Testis (tissue), 3 donors: ENCODE data around the gene ZBTB7A. TPM values are rescaled to one million over a fixed set of nuclear protein-coding genes. Genes with fewer than 3 reads are reported as not detected.

Source experiments
- DNase-seq: peaks from one replicate; pipeline ENCODE4 v3.0.0-alpha.2; 2019
- H3K27ac ChIP-seq, 2 donors: fragments of 200-600 bp; sonication (generic); one replicate each; pipeline ENCODE4 v1.5.1; 2019
- H3K27me3 ChIP-seq: fragments of 200-600 bp; sonication (generic); one replicate; pipeline ENCODE4 v1.5.1; 2019
- H3K36me3 ChIP-seq: fragments of 200-600 bp; sonication (generic); one replicate; pipeline ENCODE4 v1.5.1; 2017; ENCODE audit warnings: low read depth; ENCODE audit errors: missing control alignments
- H3K4me1 ChIP-seq: fragments of 200-600 bp; sonication (generic); one replicate; pipeline ENCODE4 v1.5.1; 2019
- H3K4me3 ChIP-seq, 2 donors: fragments of 200-600 bp; sonication (generic); one replicate each; pipeline ENCODE4 v1.5.1; 2017 to 2019
- H3K9me3 ChIP-seq: fragments of 200-600 bp; sonication (generic); one replicate; pipeline ENCODE4 v1.5.1; 2017
- CTCF ChIP-seq, 3 experiments: fragments of 450-650 bp in 2 of 3; fragments of 200-600 bp in 1 of 3; sonication (generic) in 1 of 3; IDR thresholded peaks; one replicate each; pipeline ENCODE4 v1.5.1; 2016 to 2019; ENCODE audit warnings: antibody characterized with exemption in 3 of 3, mild to moderate bottlenecking in 2 of 3, moderate library complexity in 1 of 3
- POLR2A ChIP-seq: fragments of 450-650 bp; IDR thresholded peaks from one replicate; pipeline ENCODE4 v1.6.1; 2017; ENCODE audit warnings: antibody characterized with exemption, mild to moderate bottlenecking, moderate library complexity
- WGBS, 2 donors: methylation state at CpG; one replicate each; pipeline ENCODE4 v1.1.5; 2018; 5-methylcytosine and 5-hydroxymethylcytosine counted together
- intact Hi-C: fragments of 100-400 bp; cut with DNase I; formaldehyde crosslinking; loops from one replicate; pipeline ENCODE4 v1.15.1; 2023; ENCODE audit warnings: low total_unique reads
- polyA plus RNA-seq: library from polyadenylated mRNA; stranded (reverse); fragments of 350-450 nt; fragmentation: Illumina TruSeq; extraction: RNeasy Lipid Tissue Mini Kit (QIAGEN cat#74804); gene quantifications from one replicate; pipeline ENCODE4 v1.2.3, GENCODE V29; 2014; ENCODE audit warnings: low read depth, low replicate concordance; ENCODE audit not compliant: insufficient read depth
- total RNA-seq, 2 donors: library from RNA; depleted of rRNA; stranded (reverse); fragments of >200 nt; gene quantifications; one replicate each; pipeline ENCODE4 v1.2.3, GENCODE V29; 2016

Gene ZBTB7A
- total and polyA plus RNA-seq, 3 donors from 2014 or later: 7.5 to 49.4 (median 42.2) TPM

- Histone ChIP-seq H3K4me3 (no peak overlapping the region), H3K9me3 (no peaks in the 10 kb centered on the region), H3K36me3 (no peaks in the 10 kb centered on the region), H3K4me1 (peaks cover 4% of the 10 kb centered on the region), H3K27me3 (no peaks in the 10 kb centered on the region), H3K27ac (no peak overlapping the region)
- no peak for DNase-seq
- TF ChIP-seq CTCF (IDR thresholded peaks at IDR 0.05): no peak
- TF ChIP-seq POLR2A: no peak
- WGBS, 2 donors: 69 to 80% methylated on average over 27 to 32 of the region's 32 CpGs
- intact Hi-C loops: no loop called here
Measured at GRCh38 chr19:4045597-4046361, 20.9 kb downstream of the ZBTB7A start.

- TF ChIP-seq CTCF (IDR thresholded peaks at IDR 0.05): no peak
- intact Hi-C loops: no loop called here
- DNase-seq: no peak
- Histone ChIP-seq H3K4me3 (peak overlapping the region in 1 of 2 donors; percentile 18), H3K4me1 (peaks cover 4% of the 10 kb centered on the region), H3K36me3 (no peaks in the 10 kb centered on the region), H3K9me3 (no peaks in the 10 kb centered on the region), H3K27me3 (no peaks in the 10 kb centered on the region), H3K27ac (no peak overlapping the region)
- 51 to 70% methylated on average over 21 of the region's 21 CpGs for WGBS, 2 donors
Measured at GRCh38 chr19:4044990-4045465, 21.7 kb downstream of the ZBTB7A start.

DNA sequence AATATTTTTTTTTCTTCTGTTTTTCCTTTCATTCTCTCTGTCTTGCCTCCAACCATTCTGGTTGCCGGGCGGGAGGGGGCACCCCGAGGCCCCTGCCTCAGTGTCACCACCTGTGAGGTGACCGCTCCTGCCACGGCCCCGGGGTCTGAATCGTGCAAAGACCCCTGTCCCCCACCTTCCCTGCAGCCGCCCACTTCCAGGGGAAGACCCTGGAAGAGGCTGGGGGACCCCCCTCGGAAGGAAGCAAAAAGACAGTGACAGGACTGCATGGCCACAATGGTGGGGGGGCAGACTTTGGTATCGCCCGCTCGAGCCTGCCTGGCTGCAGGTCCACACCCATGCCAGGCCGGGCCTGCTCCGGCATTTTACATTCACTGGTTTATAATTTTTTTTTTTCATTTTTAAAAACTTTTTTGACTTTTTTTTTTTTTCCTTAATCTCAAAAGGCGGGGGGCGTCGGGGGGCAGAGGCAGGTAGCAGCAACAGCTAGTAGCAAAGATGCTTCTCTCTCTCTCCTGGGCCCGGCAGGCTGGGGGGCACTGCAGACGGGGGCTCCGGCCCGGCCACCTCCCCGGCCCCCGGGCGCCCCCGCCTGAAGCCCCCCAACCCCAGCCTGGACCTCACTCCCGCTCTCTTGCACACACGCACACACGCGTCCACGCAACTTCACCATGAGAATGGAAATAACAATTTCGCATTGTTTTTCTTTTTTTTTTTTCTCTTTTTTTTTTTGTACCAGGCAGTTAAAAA, 22.6 kb downstream of the ZBTB7A start:
- no peak for DNase-seq
- intact Hi-C loops: no loop called here
- TF ChIP-seq CTCF (IDR thresholded peaks at IDR 0.05) (no peak), POLR2A (no peak)
- H3K9me3 ChIP-seq: no peaks in the 10 kb centered on the region
- no peak overlapping the region for H3K4me3 ChIP-seq
- H3K36me3 ChIP-seq: no peaks in the 10 kb centered on the region
- H3K27me3 ChIP-seq: no peaks in the 10 kb centered on the region
- 71 to 81% methylated on average over 27 to 31 of the region's 31 CpGs for WGBS, 2 donors
- no peak overlapping the region for H3K27ac ChIP-seq
- peaks cover 6% of the 10 kb centered on the region for H3K4me1 ChIP-seq

GRCh38 chr19:4043401-4043800, 23.3 kb downstream of the ZBTB7A start:
- H3K4me3 ChIP-seq: no peak overlapping the region
- DNase-seq: no peak
- TF ChIP-seq POLR2A: no peak
- TF ChIP-seq CTCF (IDR thresholded peaks at IDR 0.05): no peak
- no peak overlapping the region for H3K27ac ChIP-seq
- intact Hi-C loops: no loop called here
- no peaks in the 10 kb centered on the region for H3K36me3 ChIP-seq
- no peaks in the 10 kb centered on the region for H3K27me3 ChIP-seq
- 74 to 79% methylated on average over 6 to 11 of the region's 11 CpGs for WGBS, 2 donors
- H3K9me3 ChIP-seq: no peaks in the 10 kb centered on the region
- peaks cover 12% of the 10 kb centered on the region for H3K4me1 ChIP-seq
